ENCODE measurements around the gene TRAF3IP3. TPM values are rescaled to one million over a fixed set of nuclear protein-coding genes. Genes with fewer than 3 reads are reported as not detected.
A peak's percentile ranks its signal among the peaks of the same experiment; 100 is the strongest.

The TRAF3IP3 gene
- total and polyA plus RNA-seq, 2 of the 13 experiments (the other 11 are each of a cell fraction or from before 2014, with no cell fraction given): not detected

DNA sequence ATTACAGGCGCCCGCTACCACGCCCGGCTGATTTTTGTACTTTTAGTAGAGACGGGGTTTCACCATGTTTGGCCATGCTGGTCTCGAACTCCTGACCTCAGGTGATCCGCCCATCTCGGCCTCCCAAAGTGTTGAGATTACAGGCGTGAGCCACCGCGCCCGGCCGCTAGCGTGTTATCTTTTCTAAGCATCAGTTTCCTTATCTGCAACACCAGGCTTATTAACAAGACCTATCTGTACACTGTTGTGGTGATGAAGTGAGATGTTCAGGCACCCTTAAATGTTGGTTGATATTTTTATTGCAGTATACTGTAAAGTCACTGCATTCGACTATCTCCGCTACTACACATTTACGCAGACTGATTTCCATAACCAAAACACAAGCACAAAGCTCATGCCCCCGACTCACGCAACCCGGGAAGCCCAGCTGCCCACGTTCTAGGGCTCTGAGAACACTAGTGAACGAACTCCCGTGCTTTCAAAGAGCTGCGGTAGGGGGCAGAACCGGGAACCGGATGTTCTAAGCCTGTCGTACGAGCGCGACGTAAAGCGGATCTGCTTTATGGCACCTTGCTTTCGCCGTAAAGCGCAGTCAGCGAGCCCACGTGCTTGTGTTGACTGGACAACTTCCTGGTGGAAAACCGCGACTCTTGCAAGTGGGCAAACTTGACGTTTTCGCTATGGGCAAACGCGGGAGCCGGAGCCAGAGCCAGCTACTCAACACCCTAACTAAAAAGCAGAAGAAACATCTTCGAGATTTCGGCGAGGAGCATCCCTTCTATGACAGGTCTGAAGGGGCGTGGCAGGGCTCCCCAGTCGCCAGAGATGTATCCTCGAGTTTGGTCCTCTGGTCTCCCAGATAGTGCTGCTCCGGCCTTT is 71.8 kb downstream of the TRAF3IP3 start, which contains the start of gene UTP25 (continued):
- TF ChIP-seq SKI (IDR thresholded peaks at IDR 0.05; ENCODE audit: partially characterized antibody) (no peak), ELF4 (CRISPR knock-in tag; IDR thresholded peaks at IDR 0.05; ENCODE audit: borderline replicate concordance) (peak; percentile 65; the same call in 1 of the 2 replicates), MAFK (conservative IDR thresholded peaks at IDR 0.05 in 1 of 2, IDR thresholded peaks at IDR 0.05 in 1 of 2; ENCODE audit: low read length in 2 of 2) (0 out of 4 replicates have a peak, but pooled peaks of 1 of the 2 experiments have one; percentile 12), ZNF547 (CRISPR knock-in tag; IDR thresholded peaks at IDR 0.05) (peak; percentile 33; the same call in 1 of the 2 replicates), ELF1 (CRISPR knock-in tag; IDR thresholded peaks at IDR 0.05) (peak; percentile 96), ZHX2 (IDR thresholded peaks at IDR 0.05; ENCODE audit: low read depth) (peak; percentile 13; the same call in 1 of the 2 replicates), ZHX2 (CRISPR knock-in tag; IDR thresholded peaks at IDR 0.05; ENCODE audit: borderline replicate concordance) (no peak), CEBPB (IDR thresholded peaks at IDR 0.05; ENCODE audit: borderline replicate concordance, low read depth, low read length) (no peak), MTF2 (CRISPR knock-in tag; IDR thresholded peaks at IDR 0.05; ENCODE audit: borderline replicate concordance) (no peak), ARNT2 (CRISPR knock-in tag; IDR thresholded peaks at IDR 0.05; ENCODE audit: low read depth) (peak; percentile 72), KLF15 (CRISPR knock-in tag; IDR thresholded peaks at IDR 0.05; ENCODE audit: borderline replicate concordance) (no peak)
- TF ChIP-seq, protein P1, sequence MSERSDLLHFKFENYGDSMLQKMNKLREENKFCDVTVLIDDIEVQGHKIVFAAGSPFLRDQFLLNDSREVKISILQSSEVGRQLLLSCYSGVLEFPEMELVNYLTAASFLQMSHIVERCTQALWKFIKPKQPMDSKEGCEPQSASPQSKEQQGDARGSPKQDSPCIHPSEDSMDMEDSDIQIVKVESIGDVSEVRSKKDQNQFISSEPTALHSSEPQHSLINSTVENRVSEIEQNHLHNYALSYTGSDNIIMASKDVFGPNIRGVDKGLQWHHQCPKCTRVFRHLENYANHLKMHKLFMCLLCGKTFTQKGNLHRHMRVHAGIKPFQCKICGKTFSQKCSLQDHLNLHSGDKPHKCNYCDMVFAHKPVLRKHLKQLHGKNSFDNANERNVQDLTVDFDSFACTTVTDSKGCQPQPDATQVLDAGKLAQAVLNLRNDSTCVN (CRISPR knock-in tag; IDR thresholded peaks at IDR 0.05; ENCODE audit: borderline replicate concordance): peak; percentile 71; the same call in 1 of the 2 replicates
- TF ChIP-seq, protein P2, sequence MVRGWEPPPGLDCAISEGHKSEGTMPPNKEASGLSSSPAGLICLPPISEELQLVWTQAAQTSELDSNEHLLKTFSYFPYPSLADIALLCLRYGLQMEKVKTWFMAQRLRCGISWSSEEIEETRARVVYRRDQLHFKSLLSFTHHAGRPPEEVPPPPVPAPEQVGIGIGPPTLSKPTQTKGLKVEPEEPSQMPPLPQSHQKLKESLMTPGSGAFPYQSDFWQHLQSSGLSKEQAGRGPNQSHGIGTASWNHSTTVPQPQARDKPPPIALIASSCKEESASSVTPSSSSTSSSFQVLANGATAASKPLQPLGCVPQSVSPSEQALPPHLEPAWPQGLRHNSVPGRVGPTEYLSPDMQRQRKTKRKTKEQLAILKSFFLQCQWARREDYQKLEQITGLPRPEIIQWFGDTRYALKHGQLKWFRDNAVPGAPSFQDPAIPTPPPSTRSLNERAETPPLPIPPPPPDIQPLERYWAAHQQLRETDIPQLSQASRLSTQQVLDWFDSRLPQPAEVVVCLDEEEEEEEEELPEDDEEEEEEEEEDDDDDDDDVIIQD (CRISPR knock-in tag; IDR thresholded peaks at IDR 0.05; ENCODE audit: low read depth): peak; percentile 83; the same call in 1 of the 2 replicates

All from HepG2 (cell line).